NCI-H748 treated with DMSO at 0.1 percent for 48 hours (cell line): Measurements from ENCODE around the gene RPLP2.

Source experiments
- DNase-seq: peaks from one replicate; lab custom pipeline; 2025; lab: John Stamatoyannopoulos, UW

The RPLP2 gene

DNA sequence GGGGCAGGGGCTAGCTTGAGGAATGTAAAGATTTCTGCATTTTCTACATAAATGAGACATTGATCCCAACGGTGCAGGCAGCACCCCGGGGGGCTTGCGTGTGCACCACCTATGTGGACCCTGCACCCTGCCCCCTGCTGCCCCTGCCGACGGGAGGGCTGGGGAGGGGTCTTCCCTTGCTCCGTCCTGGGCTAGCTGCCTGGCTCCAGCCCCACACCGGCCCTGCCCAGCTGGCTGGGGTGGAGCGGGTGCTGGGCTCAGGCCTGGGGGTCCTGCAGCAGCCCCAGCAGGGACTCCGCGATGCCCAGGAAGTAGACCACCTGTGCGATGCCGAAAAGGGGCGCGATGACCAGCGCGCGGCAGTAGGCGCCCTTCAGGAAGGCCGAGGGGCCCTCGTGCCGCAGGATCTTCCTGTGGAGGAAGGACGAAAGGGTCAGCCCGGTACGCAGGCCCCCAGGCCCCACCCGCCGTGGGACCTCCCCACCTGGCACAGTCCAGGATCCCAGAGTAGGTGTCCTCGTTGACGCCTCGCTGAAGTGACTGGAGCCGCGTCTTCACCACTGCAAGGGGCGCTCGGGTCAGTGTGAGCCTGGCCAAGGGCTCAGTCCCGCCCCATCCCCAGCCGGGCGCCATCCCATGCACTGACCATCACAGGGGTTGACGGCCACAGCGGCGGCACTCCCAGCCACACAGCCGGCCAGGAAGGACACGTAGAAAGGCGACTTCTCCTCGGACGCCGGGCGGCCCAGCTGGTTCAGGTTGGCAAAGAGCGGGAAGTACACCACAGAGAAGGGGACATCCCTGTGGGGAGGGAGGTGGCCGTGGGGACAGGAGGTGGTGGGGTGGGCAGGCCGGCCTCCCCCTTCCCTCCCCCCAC lies 17.9 kb upstream of the RPLP2 start:
- DNase-seq, result no peak

DNA sequence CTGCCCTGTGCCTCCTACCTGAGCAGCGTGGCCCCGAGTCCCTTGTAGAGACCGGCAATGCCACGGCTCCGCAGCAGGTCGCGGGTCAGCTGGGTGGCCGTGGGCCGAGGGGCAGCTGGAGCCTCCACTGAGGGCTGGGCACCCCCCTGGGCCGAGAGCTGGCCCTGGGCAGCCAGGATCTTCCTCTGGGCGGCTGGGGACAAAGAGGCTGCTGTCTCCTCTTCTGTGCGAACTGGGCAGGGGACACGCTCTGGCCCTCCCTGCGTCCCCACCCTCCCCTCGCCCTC lies 17.3 kb upstream of the RPLP2 start:
- DNase-seq, result no peak

DNA sequence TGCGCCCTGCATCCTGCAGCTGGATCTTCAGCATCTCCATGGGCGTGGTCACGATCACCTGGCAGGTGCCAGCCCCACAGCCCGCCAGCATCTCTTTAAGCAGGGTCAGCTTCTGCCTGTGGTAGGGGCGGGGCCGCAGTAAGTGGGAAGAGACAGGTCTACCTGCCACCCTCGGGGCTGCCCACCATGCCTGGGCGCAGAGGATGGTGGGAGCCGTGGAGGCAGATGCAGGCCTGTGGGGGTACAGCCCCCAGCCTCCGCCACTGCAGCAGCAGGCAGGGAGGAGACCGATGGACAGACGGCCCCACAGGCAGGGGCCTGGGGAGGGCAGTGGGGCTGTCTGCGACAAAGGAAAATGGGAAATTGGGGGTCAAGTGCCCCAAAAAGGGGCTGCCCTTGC lies 16.9 kb upstream of the RPLP2 start:
- peak; percentile 7 for DNase-seq

DNA sequence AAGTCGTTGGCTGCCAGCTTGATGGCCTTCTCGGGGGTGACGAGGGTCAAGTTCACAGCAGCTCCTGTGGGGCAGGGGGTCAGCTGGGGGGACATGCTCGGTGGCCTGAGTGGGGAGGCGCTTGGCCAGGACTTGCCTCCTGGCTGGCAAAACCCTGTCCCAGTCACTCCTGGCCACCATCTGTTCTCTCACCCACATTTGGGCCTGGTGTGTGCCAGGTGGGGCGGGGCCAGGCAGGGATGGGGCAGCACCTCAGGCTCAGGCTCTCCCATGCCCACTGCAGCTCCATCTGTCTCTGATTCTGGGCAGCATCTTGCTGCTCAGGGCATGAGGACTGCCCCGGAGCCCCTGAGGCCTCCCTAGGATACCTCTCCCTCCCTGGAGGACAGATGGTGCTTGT lies 16.2 kb upstream of the RPLP2 start:
- no peak for DNase-seq

GRCh38 chr11:794013-794765 lies 15.6 kb upstream of the RPLP2 start:
- no peak for DNase-seq

GRCh38 chr11:794766-795633 lies 14.8 kb upstream of the RPLP2 start:
- no peak for DNase-seq

- DNase-seq, result no peak
Measured at GRCh38 chr11:795634-796564, 13.9 kb upstream of the RPLP2 start.

DNA sequence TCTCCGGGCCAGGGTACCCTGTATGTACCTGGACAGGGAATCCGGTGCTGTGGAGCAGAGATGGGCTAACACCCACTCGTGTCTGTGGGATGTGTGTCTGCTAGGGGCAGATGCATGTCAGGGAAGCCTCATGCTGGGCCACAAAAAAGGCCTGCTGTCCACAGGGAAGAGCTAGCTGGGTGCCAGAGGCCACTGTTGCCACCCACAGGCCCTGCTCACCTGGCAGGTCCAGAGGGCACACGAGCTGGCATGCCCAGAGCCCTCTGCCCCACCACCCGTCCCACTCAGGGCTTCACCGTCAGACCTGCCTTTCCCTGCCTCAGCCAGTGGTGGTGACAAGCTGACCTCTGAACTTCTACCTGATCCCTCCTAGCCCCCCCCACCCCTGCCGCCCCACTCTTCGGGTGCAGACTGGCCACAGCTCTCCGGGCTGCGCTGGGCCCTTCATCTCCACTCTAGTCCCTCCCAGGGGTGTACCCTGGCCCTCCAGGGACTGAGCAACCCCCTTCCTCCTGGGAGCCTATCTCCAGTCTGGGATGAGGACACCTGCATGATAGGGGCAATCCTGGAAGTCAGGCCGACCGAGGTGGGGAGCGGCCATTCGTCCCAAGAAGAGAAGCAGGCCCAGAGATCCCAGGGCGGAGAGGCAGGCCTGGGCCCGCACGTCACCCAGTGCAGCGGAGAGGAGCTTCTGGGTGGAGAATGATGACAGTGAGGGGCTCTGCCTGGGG lies 13.0 kb upstream of the RPLP2 start:
- no peak for DNase-seq

DNA sequence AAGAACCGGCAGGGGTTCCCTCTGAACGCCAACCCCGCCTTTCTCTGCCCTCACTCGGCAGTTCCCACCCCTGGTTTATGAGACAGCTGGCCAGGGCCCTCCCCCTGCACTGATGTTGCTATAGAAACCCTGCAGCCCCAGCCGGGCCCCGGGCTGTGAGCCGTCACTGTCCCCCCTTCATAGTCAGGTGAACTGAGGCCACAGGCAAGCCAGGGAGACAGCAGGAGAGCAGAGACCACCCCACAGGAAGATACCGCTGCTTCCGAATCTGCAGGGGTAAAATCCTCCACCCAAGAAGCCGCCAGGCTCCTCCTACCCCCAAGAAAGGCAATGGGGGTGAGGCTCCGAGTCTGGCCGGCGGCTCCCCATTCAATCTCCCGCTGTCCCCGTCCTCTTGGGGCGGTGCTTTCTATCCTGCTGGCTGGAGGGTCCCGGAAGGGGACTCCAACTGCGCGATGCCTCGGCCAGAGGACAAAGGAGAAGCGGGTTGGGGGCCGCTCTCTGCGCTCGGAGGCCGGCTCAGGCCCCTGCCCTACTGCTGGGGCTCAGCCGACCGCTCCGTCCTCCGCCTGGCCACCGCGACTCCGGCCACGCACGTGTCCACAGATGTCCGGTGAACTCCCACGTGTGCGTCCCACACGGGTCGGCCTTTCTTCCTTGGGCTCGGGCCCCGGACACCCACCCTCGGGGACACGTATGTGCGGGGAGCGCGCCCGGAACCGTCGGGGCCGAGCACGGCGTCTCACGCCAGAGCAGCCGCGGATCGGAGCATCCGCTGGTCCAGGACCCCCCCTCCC lies 12.3 kb upstream of the RPLP2 start:
- DNase-seq, result peak; percentile 74

DNA sequence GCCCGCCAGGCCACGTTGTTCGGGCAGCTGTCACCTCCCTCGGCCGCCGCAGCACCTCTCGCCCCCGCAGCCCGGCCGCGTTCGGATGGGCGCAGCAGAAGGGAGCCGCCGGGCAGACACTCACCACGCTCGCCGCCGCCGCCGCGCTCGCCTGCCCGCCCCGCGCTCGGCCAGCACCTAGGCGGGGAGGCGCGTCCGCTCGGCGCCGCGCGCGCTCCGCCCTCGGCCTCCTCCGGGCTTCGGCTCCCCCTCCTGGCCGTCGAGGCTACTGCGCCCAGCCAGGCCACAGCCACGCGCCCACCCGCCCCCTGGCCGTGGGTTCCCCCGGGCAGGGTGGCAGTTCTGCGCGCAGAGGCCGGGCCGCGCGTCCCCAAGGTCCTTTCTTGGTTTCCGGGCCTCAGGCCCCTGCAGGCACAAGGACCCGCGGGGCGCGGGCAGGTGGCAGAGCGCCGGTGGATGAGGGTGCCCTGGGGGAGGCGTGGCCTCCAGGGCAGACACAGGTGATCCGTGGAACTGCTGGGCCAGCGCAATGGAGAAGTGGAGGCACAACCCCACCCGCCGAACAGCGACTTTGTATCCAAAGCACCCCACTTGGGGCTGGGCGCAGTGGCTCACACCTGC lies 11.6 kb upstream of the RPLP2 start, which contains the start of gene SLC25A22:
Gene SLC25A22 (minus strand): TSS at position 189 of the 621 bp plus-strand sequence. CDS start 3,275 bp downstream, outside the sequence.
- peak; percentile 56 for DNase-seq

GRCh38 chr11:799641-800316 lies 10.0 kb upstream of the RPLP2 start:
- DNase-seq, result no peak

- DNase-seq, result no peak
Measured at GRCh38 chr11:800473-800872, 9.3 kb upstream of the RPLP2 start.

GRCh38 chr11:801097-801780 lies 8.5 kb upstream of the RPLP2 start:
- no peak for DNase-seq

DNA sequence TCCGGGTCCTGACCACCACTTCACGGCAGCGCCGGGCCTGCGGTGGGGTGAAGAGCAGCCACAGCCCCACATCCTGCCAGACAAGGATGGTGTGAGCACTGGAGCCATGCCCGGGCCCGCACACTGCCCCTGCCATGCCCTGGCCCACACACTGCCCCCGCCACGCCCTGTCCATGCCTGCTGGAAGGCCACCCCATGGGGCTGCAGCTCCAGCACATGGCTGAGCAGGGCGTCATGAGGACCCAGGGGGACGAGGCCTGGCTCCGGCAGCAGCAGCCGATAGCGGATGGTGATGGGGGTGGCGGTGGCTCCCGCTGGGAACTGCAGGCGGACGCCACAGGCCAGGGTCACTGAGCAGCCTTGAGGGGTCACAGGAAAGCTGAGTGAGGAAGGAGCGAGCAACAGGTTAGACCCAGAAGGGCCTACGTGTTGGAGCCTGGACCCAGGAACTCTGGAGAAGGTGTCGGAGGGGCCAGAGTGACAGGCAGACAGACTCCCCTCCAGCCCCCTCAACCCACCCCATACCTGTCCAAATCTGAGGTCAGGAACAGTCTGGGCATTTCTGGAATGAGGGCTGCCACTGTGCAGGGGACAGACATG lies 7.6 kb upstream of the RPLP2 start:
- DNase-seq, result no peak

GRCh38 chr11:802693-803466 lies 6.9 kb upstream of the RPLP2 start:
- no peak for DNase-seq

- no peak for DNase-seq
Measured at GRCh38 chr11:803467-803742, 6.4 kb upstream of the RPLP2 start.
